ENCODE measurements around the gene CASP10. TPM values are rescaled to one million over a fixed set of nuclear protein-coding genes. Genes with fewer than 3 reads are reported as not detected.
A peak's percentile ranks its signal among the peaks of the same experiment; 100 is the strongest.

Gene CASP10
- total and polyA plus RNA-seq, 2 donors (not counting 1 experiment from before 2014, with no cell fraction given): 16.0 to 34.3 TPM

DNA sequence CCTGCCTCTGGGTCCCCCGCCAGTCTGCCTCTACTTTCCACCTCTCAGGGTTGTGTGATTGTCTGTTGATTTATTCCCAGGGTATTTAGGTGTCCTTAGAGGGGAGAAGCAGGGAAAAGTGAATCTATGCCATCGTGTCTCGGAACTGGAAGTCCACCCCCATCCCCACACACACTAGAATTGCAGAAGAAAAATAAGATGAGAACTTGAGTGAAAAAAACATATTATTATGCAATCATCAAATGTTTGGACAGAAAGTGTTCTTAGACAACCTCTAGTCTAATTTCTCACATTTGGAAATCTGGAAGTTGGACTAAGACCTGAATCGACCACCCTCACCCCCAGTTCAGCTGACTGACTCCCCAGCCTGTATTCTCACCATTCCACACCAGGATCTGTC is 63.3 kb downstream of the CASP10 start:
- H3K4me1 Mint-ChIP-seq: peaks cover 77% of the 10 kb centered on the region
- Histone ChIP-seq H4K20me1 (ENCODE audit: control insufficient read depth, insufficient read depth, low read length, poor library complexity, severe bottlenecking) (no peaks in the 10 kb centered on the region), H3K27me3 (replicated peaks in 1 of 4; ENCODE audit: control extremely low read depth in 1 of 4, control insufficient read depth in 3 of 4, insufficient read depth in 4 of 4, low read length in 3 of 4) (no peaks in the 10 kb centered on the region), H3K27ac (ENCODE audit: low read length in 2 of 2) (no peak overlapping the region), H3K79me2 (ENCODE audit: control insufficient read depth, insufficient read depth, low read length) (peaks cover 93% of the 10 kb centered on the region), H3K4me1 (ENCODE audit: control insufficient read depth in 2 of 2, insufficient read depth in 2 of 2, low read length in 2 of 2) (peaks cover 34 to 44% of the 10 kb centered on the region in 2 donors), H3K36me3 (replicated peaks in 1 of 2; ENCODE audit: control extremely low read depth in 1 of 2, control insufficient read depth in 1 of 2, extremely low read depth in 1 of 2, insufficient read depth in 2 of 2, low read length in 1 of 2) (peaks cover 0 to 7% of the 10 kb centered on the region in 2 experiments), H2AFZ (ENCODE audit: insufficient read depth, low read depth, low read length, poor library complexity, severe bottlenecking) (no peak overlapping the region), H3K4me3 (ENCODE audit: control extremely low read depth in 1 of 5, extremely low read depth in 1 of 5, insufficient read depth in 1 of 5, low read depth in 2 of 5, low read length in 4 of 5) (no peak overlapping the region), H3K9ac (ENCODE audit: low read length) (no peak overlapping the region), H3K4me2 (replicated peaks; ENCODE audit: low read depth, low read length, poor library complexity, severe bottlenecking) (no peak overlapping the region), H3K9me3 (ENCODE audit: control extremely low read depth in 1 of 3, control insufficient read depth in 2 of 3, insufficient read depth in 1 of 3, low read length in 2 of 3) (no peaks in the 10 kb centered on the region)
- no peak overlapping the region for H3K4me3 Mint-ChIP-seq
- TF ChIP-seq EZH2 (IDR thresholded peaks at IDR 0.05; ENCODE audit: borderline replicate concordance, insufficient read depth, low read depth, low read length, poor library complexity, severe bottlenecking): no peak
- TF ChIP-seq, protein P1, sequence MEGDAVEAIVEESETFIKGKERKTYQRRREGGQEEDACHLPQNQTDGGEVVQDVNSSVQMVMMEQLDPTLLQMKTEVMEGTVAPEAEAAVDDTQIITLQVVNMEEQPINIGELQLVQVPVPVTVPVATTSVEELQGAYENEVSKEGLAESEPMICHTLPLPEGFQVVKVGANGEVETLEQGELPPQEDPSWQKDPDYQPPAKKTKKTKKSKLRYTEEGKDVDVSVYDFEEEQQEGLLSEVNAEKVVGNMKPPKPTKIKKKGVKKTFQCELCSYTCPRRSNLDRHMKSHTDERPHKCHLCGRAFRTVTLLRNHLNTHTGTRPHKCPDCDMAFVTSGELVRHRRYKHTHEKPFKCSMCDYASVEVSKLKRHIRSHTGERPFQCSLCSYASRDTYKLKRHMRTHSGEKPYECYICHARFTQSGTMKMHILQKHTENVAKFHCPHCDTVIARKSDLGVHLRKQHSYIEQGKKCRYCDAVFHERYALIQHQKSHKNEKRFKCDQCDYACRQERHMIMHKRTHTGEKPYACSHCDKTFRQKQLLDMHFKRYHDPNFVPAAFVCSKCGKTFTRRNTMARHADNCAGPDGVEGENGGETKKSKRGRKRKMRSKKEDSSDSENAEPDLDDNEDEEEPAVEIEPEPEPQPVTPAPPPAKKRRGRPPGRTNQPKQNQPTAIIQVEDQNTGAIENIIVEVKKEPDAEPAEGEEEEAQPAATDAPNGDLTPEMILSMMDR (IDR thresholded peaks at IDR 0.05): no peak
- ChIA-PET CTCF (interaction anchor here (1.2 to 1.7 kb wide), 3 partner anchors 9 to 14 kb away, joined by 3 to 8 read pairs (median 4); partner anchors contain the start of gene CASP8), POLR2A (interaction anchor here (1.0 kb wide), 1 partner anchor 8 kb away, joined by 6 read pairs; no protein-coding TSS in a partner anchor)
- ATAC-seq (ENCODE audit: low read depth) (no peak), DNase-seq (no peak)
- WGBS (ENCODE audit: insufficient coverage): 100% methylated on average over 1 of the region's 4 CpGs
- H3K27ac Mint-ChIP-seq: peak overlapping the region; percentile 15
- intact Hi-C loops (cut with micrococcal nuclease): no loop called here
- no peaks in the 10 kb centered on the region for H3K9me3 Mint-ChIP-seq (ENCODE audit: insufficient read depth)
- H3K27me3 Mint-ChIP-seq: no peaks in the 10 kb centered on the region

DNA sequence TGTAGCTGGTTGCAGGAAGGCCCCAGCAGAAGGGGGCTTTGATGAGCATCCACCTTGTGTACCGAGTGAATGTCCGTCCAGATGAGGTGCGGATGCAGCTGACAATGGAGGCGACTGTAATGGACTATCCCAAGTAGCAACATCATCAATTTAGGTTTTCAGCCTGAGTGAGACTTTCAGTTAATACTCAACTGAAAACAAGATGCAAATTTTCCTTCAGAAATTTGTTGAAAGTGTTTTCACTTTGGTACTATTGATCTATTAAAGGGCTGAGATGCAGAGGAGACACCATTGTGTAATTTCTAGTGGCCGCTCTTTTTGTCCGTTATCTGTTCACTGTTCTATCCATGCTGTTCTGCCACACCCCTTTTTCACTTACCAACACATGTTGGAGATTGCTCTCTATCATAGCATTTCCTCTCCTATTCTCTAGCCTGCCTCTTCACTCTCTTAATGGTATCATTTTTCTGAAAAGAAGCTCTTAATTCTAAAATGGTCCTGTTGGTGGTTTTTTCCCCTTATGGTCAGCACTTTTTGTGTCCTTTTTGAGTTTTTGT is 65.4 kb downstream of the CASP10 start:
- ChIA-PET POLR2A (no interaction called here), CTCF (interaction anchor here (1.1 to 1.7 kb wide), 2 partner anchors 9 to 17 kb away, joined by 3 to 4 read pairs; no protein-coding TSS in a partner anchor)
- no peak overlapping the region for H3K9ac ChIP-seq (ENCODE audit: low read length)
- no peak overlapping the region for H3K4me3 ChIP-seq (ENCODE audit: control extremely low read depth in 1 of 5, extremely low read depth in 1 of 5, insufficient read depth in 1 of 5, low read depth in 2 of 5, low read length in 4 of 5)
- no peaks in the 10 kb centered on the region for H4K20me1 ChIP-seq (ENCODE audit: control insufficient read depth, insufficient read depth, low read length, poor library complexity, severe bottlenecking)
- H2AFZ ChIP-seq (ENCODE audit: insufficient read depth, low read depth, low read length, poor library complexity, severe bottlenecking): no peak overlapping the region
- peaks cover 0 to 7% of the 10 kb centered on the region in 2 experiments for H3K36me3 ChIP-seq (replicated peaks in 1 of 2; ENCODE audit: control extremely low read depth in 1 of 2, control insufficient read depth in 1 of 2, extremely low read depth in 1 of 2, insufficient read depth in 2 of 2, low read length in 1 of 2)
- no peak for TF ChIP-seq EZH2 (IDR thresholded peaks at IDR 0.05; ENCODE audit: borderline replicate concordance, insufficient read depth, low read depth, low read length, poor library complexity, severe bottlenecking)
- TF ChIP-seq, protein P1 (IDR thresholded peaks at IDR 0.05): no peak
- H3K9me3 Mint-ChIP-seq (ENCODE audit: insufficient read depth): no peaks in the 10 kb centered on the region
- H3K79me2 ChIP-seq (ENCODE audit: control insufficient read depth, insufficient read depth, low read length): peaks cover 96% of the 10 kb centered on the region
- ATAC-seq (ENCODE audit: low read depth) (no peak), DNase-seq (no peak)
- H3K27ac ChIP-seq (ENCODE audit: low read length in 2 of 2): no peak overlapping the region
- H3K4me2 ChIP-seq (replicated peaks; ENCODE audit: low read depth, low read length, poor library complexity, severe bottlenecking): no peak overlapping the region
- no peaks in the 10 kb centered on the region for H3K27me3 ChIP-seq (replicated peaks in 1 of 4; ENCODE audit: control extremely low read depth in 1 of 4, control insufficient read depth in 3 of 4, insufficient read depth in 4 of 4, low read length in 3 of 4)
- H3K4me3 Mint-ChIP-seq: no peak overlapping the region
- intact Hi-C loops (cut with micrococcal nuclease): no loop called here
- no peak overlapping the region for H3K27ac Mint-ChIP-seq
- peaks cover 74% of the 10 kb centered on the region for H3K4me1 Mint-ChIP-seq
- H3K9me3 ChIP-seq (ENCODE audit: control extremely low read depth in 1 of 3, control insufficient read depth in 2 of 3, insufficient read depth in 1 of 3, low read length in 2 of 3): no peaks in the 10 kb centered on the region
- peaks cover 26 to 40% of the 10 kb centered on the region in 2 donors for H3K4me1 ChIP-seq (ENCODE audit: control insufficient read depth in 2 of 2, insufficient read depth in 2 of 2, low read length in 2 of 2)
- no peaks in the 10 kb centered on the region for H3K27me3 Mint-ChIP-seq
- WGBS (ENCODE audit: insufficient coverage): 96% methylated on average over 6 of the region's 6 CpGs
